DMS53 (cell line): ENCODE measurements around the gene RAB11B.
"Not testable (repeated sequence)": the region's sequence is repeated elsewhere in the genome, so short reads cannot be mapped to it uniquely, and the experiment has no call there.

ENCODE experiments used
- DNase-seq: peaks from one replicate; lab custom pipeline; 2025; lab: John Stamatoyannopoulos, UW

RAB11B gene

DNA sequence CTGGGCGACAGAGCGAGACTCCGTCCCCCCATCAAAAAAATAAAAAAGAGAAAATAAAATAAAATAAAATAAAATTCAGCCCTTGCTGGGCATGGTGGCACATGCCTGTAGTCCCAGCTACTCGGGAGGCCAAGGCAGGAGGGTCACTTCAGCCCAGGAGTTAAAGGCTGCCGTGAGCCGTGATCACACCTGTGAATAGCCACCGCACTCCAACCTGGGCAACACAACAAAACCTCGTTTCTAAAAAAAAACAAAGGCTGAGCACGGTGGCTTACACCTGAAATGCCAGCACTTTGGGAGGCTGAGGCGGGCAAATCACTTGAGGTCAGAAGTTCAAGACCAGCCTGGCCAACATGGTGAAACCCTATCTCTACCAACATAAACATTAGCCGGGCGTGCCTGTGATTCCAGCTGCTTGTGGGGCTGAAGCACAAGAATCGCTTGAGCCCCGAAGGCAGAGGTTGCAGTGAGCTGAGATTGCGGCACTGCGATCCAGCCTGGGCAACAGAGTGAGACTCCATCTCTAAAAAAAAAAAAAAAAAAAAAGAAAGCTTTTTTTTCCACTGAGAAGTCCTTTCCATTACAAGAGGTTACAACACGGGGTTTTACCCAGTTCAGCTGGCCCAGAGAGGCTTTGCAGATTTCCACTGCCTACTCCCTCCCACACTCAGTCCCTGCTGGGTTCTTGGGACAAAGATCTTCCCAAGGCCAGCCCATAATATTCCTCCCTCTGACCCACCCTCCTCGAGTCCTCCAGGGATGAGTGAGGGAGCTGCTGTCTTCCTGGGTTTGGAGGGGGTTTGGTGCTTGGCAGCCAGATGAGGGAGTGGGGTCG, 19.8 kb upstream of the RAB11B start:
- DNase-seq, result no peak

DNA sequence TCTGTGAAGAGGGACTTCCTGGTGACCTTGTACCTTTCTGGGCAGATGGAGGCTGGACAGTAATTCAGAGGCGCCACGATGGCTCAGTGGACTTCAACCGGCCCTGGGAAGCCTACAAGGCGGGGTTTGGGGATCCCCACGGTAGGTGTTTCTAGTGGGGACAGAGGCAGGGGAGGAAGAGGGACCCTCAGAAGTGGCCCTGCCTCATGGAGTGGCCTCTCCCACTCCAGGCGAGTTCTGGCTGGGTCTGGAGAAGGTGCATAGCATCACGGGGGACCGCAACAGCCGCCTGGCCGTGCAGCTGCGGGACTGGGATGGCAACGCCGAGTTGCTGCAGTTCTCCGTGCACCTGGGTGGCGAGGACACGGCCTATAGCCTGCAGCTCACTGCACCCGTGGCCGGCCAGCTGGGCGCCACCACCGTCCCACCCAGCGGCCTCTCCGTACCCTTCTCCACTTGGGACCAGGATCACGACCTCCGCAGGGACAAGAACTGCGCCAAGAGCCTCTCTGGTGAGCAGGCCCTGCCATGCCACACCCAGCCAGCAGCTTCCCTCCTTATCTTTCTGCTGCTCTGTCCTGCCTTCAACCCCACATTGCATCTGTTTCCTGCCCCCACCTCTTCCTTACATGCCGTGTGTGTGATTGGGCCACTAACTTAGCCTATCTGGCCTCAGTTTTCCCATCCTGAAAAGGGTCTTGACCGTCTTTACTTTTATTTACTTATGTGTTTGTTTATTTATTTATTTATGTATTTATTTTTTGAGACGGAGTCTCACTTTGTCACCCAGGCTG, 19.0 kb upstream of the RAB11B start:
- DNase-seq, result no peak

DNA sequence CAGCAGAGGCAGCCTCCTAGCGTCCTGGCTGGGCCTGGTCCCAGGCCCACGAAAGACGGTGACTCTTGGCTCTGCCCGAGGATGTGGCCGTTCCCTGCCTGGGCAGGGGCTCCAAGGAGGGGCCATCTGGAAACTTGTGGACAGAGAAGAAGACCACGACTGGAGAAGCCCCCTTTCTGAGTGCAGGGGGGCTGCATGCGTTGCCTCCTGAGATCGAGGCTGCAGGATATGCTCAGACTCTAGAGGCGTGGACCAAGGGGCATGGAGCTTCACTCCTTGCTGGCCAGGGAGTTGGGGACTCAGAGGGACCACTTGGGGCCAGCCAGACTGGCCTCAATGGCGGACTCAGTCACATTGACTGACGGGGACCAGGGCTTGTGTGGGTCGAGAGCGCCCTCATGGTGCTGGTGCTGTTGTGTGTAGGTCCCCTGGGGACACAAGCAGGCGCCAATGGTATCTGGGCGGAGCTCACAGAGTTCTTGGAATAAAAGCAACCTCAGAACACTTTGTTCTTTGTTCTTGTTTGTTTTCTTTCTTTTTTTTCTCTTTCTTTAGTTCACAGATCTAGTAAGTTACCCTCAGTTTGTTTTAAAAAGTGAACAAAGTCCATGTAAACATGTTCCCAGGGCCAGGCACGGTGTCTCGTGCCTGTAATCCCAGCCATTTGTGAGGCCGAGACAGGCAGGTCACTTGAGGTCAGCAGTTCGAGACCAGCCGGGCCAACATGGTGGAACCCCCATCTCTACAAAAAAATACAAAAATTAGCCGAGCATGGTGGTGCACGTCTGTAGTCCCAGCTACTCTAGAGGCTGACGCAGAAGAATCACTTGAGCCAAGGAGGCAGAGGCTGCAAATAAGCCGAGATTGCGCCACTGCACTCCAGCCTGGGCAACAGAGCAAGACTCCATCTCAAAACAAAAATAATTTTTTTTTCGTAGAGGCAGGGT, 16.0 kb upstream of the RAB11B start:
- DNase-seq, result no peak

DNA sequence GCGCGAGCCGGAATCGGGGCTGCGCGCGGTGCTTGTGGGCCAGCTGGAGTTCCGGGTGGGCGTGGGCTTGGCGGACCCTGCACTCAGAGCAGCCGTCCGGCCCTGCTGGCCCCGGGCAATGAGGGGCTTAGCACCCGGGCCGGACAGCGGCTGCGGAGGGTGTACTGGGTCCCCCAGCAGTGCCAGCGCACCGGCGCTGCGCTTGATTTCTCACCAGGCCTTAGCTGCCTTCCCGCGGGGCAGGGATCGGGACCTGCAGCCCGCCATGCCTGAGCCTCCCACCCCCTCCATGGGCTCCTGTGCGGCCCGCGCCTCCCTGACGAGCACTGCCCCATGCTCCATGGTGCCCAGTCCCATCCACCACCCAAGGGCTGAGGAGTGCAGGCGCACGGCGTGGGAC, 14.4 kb upstream of the RAB11B start:
- not testable (repeated sequence) for DNase-seq

GRCh38 chr19:8376373-8376974, 13.7 kb upstream of the RAB11B start:
- DNase-seq, result not testable (repeated sequence)

- no peak for DNase-seq
Observed at GRCh38 chr19:8377598-8377997, 12.6 kb upstream of the RAB11B start.

DNA sequence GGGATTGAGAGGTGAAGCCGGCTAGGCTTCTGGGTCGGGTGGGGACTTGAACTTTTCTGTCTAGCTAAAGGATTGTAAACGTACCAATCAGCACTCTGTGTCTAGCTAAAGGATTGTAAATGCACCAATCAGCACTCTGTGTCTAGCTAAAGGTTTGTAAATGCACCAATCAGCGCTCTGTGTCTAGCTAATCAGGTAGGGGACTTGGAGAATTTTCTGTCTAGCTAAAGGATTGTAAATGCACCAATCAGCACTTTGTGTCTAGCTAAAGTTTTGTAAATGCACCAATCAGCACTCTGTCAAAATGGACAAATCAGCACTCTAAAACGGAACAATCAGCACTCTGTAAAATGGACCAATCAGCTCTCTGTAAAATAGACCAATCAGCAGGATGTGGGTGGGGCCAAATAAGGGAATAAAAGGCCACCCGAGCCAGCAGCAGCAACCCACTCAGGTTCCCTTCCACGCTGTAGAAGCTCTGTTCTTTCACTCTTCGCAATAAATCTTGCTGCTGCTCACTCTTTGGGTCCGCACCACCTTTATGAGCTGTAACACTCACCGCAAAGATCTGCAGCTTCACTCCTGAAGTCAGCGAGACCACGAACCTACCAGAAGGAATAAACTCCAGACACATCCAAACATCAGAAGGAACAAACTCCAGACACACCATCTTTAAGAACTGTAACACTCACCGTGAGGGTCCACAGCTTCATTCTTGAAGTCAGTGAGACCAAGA, 10.8 kb upstream of the RAB11B start:
- not testable (repeated sequence) for DNase-seq

GRCh38 chr19:8384569-8384968, 5.6 kb upstream of the RAB11B start:
- not testable (repeated sequence) for DNase-seq

DNA sequence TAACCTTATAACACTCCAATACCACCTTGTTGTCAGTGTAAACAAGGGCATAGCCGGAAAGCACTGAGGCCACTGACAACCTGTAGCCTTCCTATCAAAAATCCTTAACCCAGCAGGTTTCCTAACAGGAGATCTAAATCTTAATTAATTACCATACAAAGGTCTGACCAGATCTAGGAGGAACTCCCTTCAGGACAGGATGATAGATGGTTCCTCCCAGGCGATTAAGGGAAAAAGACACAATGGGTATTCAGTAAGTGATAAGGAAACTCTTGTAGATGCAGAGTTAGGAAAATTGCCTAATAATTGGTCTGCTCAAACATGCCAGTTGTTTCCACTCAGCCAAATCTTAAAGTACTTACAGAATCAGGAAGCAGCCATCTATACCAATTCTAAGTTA, 5.1 kb upstream of the RAB11B start:
- not testable (repeated sequence) for DNase-seq

DNA sequence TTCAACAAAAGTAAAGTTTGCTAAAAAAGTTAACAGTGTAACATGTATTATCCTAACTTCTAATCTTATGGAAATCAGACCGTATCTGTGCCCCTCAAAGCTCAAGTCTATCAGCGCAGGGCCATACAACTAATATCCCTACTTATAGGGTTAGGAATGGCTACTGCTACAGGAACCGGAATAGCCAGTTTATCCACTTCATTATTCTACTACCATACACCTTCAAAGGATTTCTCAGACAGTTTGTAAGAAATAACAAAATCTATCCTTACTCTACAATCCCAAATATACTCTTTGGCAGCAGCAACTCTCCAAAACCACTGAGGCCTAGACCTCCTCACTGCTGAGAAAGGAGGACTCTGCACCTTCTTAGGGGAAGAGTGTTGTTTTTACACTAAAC, 4.6 kb upstream of the RAB11B start:
- peak; percentile 75 for DNase-seq

- not testable (repeated sequence) for DNase-seq
Observed at GRCh38 chr19:8386419-8386818, 3.7 kb upstream of the RAB11B start.

- DNase-seq, result no peak
Observed at GRCh38 chr19:8386990-8387389, 3.2 kb upstream of the RAB11B start.

GRCh38 chr19:8387688-8388611, 2.2 kb upstream of the RAB11B start:
- DNase-seq, result peak; percentile 95

DNA sequence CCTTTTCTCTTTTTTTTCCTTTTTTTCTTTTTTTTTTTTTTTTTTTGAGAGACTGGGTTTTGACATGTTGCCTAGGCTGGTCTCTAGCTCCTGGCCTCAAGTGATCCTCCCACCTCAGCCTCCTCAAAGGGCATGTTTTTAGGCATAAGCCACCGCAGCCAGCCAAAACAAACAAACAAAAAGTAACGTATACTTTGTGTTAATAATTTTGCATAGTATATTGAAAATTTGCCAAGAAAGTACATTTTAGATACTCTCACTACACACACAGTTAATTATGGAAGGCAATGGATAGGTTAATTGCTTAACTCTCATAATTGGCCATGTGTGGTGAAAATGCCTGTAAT, 1.6 kb upstream of the RAB11B start:
- DNase-seq, result peak; percentile 61

GRCh38 chr19:8390617-8390981, 439 bp downstream of the RAB11B start:
- peak; percentile 90 for DNase-seq

GRCh38 chr19:8391198-8392016, 1.2 kb downstream of the RAB11B start:
- DNase-seq, result no peak

- peak; percentile 18 for DNase-seq
Observed at GRCh38 chr19:8392017-8392591, 1.9 kb downstream of the RAB11B start.

DNA sequence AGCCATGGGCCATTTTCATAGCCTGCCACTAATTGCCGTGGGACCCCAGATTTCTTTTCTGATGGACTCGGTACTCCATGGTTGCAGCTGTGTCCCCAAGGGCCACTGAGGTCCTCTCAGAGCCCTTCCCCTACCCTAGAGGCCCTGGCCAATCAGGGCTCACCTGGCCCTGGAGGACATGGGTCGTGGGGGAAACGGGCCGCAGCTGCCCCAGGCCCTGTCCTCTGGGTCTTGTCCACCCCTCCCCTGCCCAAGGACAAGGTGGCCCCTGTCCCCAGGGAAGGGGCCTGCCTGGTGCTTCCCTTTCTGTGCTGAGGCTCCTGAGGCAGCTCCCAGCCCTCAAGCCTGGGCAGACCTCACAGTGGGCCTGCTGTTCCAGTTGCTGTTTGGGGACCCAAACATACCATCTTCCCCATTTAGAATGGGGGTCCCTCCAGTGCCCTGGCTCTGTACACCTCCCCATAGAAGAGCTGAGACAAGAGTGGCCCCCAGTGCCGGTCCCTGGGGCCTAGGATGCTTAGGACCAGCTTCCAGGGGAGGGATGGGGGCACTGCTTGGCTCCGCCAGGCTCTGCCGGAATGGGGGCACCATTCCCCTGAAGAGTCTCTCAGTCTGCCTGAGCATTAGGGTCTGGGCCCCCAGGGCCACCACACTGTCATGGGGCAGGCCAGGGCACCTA, 3.2 kb downstream of the RAB11B start:
- DNase-seq, result no peak
